Hippocampal formation (tissue), 2 donors: ENCODE data around the gene ACSL4.

ENCODE experiments used
- DNase-seq, 2 donors: peaks; one replicate each; lab custom pipeline; 2025; lab: John Stamatoyannopoulos, UW

ACSL4 gene

DNA sequence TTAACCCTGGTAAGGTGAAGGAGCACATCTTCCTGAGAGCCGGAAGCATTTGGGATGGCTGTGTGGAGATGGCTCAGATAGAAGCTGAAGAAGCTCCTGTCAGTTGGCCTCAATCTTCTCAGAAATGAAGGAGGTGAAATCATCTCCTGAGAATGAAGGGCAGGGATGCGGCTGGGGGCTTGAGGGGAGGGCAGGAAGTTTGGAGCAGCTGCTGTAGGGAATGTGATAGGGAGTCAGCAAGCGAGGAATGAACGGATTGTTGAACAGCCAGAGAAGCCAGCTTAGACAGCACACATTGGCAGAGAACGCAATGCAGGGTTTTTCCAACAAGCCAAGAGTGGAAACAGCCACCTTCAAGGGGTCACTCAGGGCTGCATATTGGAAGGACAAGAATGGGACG lies 118.1 kb downstream of the ACSL4 start:
- DNase-seq: no peak

DNA sequence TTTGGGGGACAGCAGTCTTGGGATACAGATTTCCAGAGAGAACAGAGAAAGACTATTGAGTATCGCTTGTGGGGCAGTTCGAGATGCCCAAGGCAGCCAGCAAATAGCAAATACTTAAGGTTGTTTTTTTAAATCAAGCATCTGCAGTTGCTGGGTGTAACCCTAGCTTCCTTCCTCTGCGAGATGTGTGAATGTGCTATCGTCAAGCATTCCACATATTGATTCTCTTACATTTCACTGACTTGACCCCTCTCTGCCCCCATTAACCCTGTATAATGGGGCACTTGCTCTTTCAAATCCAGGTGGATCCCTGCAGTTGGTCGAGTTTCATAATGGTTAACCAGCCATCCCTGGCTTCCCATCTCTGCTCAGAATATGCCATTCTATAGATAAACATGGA lies 131.6 kb downstream of the ACSL4 start:
- no peak for DNase-seq

DNA sequence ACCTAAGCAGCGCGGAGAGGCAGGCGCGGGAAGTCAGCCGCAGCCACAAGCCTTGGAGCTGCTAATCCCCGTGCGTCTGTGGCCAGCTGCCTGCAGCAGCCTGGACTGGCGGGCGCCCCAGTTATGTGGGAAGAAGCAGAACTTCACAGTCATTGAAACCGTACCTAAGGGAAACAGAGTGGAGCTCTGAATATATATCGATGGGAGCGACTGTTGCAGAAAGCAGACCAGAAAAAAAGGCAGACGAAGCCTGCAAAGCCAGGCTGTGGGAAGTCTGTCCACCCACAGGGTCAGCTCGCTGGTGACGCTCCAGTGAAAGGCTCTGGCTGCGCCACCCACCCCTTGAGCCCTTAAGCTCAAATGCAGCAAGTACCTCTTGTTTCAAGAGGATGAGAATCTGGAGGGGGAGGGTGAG lies 132.8 kb downstream of the ACSL4 start:
- DNase-seq: peak in 1 of 2 donors; percentile 7

DNA sequence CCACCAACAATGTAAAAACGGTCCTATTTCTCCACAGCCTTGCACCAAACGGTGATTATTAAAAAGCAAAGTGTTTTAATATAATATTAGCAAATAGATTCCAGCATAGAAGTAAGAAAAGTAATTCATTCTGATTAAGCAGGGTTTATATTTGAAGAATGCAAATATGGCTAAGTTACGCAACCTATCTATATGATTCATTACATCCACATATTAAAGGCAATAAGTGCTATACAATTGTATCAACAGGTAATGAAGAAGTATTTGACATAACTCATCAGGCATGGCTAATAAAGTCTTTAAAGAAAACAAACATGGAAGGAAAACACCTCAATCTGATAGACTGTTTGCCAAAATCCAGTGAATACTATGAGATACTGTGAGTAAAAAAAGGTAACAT lies 137.0 kb downstream of the ACSL4 start:
- no peak for DNase-seq
